HEK293 (cell line): ENCODE measurements around the gene SRP72.

Experiments
- CTCF ChIP-seq: fragments of 450-650 bp; formaldehyde crosslinking; IDR thresholded peaks from 2 replicates; pipeline ENCODE4 v1.5.1; 2016; ENCODE audit warnings: missing biosample characterization, missing genetic modification characterization
- ELK4 ChIP-seq: IDR thresholded peaks from 2 replicates; pipeline ENCODE4 v1.6.1; 2011; ENCODE audit warnings: mild to moderate bottlenecking, low read depth, low read length, borderline replicate concordance
- REST ChIP-seq: fragments of 450-650 bp; formaldehyde crosslinking; IDR thresholded peaks from 2 replicates; pipeline ENCODE4 v1.5.1; 2016; ENCODE audit warnings: missing biosample characterization, missing genetic modification characterization
- SP2 ChIP-seq: fragments of 450-650 bp; formaldehyde crosslinking; IDR thresholded peaks from 2 replicates; pipeline ENCODE4 v1.5.1; 2016; ENCODE audit warnings: missing biosample characterization, missing genetic modification characterization
- ZBTB10 ChIP-seq: fragments of 450-650 bp; formaldehyde crosslinking; IDR thresholded peaks from 2 replicates; pipeline ENCODE4 v1.5.1; 2016; ENCODE audit warnings: missing biosample characterization, missing genetic modification characterization
- ZBTB49 ChIP-seq: fragments of 450-650 bp; formaldehyde crosslinking; IDR thresholded peaks from 2 replicates; pipeline ENCODE4 v1.5.1; 2016; ENCODE audit warnings: missing biosample characterization, missing genetic modification characterization, low read depth
- ZBTB8A ChIP-seq: fragments of 450-650 bp; formaldehyde crosslinking; IDR thresholded peaks from 2 replicates; pipeline ENCODE4 v1.5.1; 2016; ENCODE audit warnings: missing biosample characterization, missing genetic modification characterization
- ZNF248 ChIP-seq: fragments of 450-650 bp; formaldehyde crosslinking; IDR thresholded peaks from 2 replicates; pipeline ENCODE4 v1.5.1; 2017; ENCODE audit warnings: missing biosample characterization, missing genetic modification characterization
- ZNF341 ChIP-seq: fragments of 450-650 bp; formaldehyde crosslinking; IDR thresholded peaks from 2 replicates; pipeline ENCODE4; 2016; ENCODE audit warnings: low read depth, missing biosample characterization, missing genetic modification characterization
- ZNF677 ChIP-seq: fragments of 450-650 bp; IDR thresholded peaks from 2 replicates; pipeline ENCODE4 v1.5.0; 2018; ENCODE audit warnings: missing biosample characterization, mild to moderate bottlenecking, missing genetic modification characterization, moderate library complexity
- ZNF76 ChIP-seq: fragments of 450-650 bp; formaldehyde crosslinking; IDR thresholded peaks from 2 replicates; pipeline ENCODE4; 2016; ENCODE audit warnings: low read depth, missing biosample characterization, missing genetic modification characterization, borderline replicate concordance

GRCh38 chr4:56475917-56476316 lies 8.5 kb downstream of the SRP72 start:
- TF ChIP-seq ZBTB8A (tag by site-specific recombination) (no peak), ELK4 (no peak), ZNF677 (no peak), CTCF (tag by site-specific recombination) (no peak), ZBTB49 (no peak), ZBTB10 (tag by site-specific recombination) (no peak), ZNF341 (tag by site-specific recombination) (no peak), REST (tag by site-specific recombination) (no peak), ZNF76 (tag by site-specific recombination) (no peak), ZNF248 (no peak), SP2 (tag by site-specific recombination) (no peak)
